ENCODE measurements around the gene JAZF1. TPM values are rescaled to one million over a fixed set of nuclear protein-coding genes. Genes with fewer than 3 reads are reported as not detected.

Gene JAZF1
- polyA plus RNA-seq, 2 donors: 1.6 to 3.5 TPM

DNA sequence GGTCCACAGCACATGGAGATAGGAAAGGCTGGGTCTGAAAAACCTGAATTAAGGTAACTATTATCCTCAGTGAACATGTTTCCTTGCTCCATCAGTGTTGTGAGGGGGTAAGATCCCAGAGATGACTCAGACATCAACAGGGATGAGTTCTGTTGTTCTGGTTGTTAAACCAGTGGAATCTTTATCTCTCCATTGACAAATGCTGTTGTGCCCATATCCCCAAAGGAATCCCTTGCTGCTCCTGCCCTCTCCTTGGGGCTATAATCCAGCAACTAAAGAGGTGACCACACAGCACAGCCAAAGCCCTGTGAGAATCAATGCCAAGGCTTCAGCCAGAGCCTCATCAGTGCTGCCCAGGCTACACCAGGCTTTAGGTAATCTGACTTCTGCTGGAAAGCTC lies 113.4 kb downstream of the JAZF1 start:
- H3K4me1 ChIP-seq (ENCODE audit: control insufficient read depth in 2 of 2, insufficient read depth in 2 of 2, low read length in 1 of 2): peaks cover 0 to 3% of the 10 kb centered on the region in 2 donors
- no peaks in the 10 kb centered on the region for H3K9me3 ChIP-seq (ENCODE audit: control insufficient read depth in 2 of 2, insufficient read depth in 1 of 2, low read depth in 1 of 2, low read length in 1 of 2)
- H3K27ac ChIP-seq (ENCODE audit: low read depth in 2 of 2, low read length in 1 of 2): no peak overlapping the region
- no peaks in the 10 kb centered on the region for H3K36me3 ChIP-seq (ENCODE audit: control insufficient read depth in 2 of 2, insufficient read depth in 2 of 2, low read length in 1 of 2)
- H3K4me3 ChIP-seq (ENCODE audit: low read depth in 1 of 2, low read length in 2 of 2): no peak overlapping the region
- no peaks in the 10 kb centered on the region for H3K27me3 ChIP-seq (ENCODE audit: control insufficient read depth in 1 of 2, insufficient read depth in 2 of 2, low read length in 2 of 2)

- H3K4me1 ChIP-seq (ENCODE audit: control insufficient read depth in 2 of 2, insufficient read depth in 2 of 2, low read length in 1 of 2): peaks cover 0 to 4% of the 10 kb centered on the region in 2 donors
Measured at GRCh38 chr7:28065721-28066285, 114.8 kb downstream of the JAZF1 start.

DNA sequence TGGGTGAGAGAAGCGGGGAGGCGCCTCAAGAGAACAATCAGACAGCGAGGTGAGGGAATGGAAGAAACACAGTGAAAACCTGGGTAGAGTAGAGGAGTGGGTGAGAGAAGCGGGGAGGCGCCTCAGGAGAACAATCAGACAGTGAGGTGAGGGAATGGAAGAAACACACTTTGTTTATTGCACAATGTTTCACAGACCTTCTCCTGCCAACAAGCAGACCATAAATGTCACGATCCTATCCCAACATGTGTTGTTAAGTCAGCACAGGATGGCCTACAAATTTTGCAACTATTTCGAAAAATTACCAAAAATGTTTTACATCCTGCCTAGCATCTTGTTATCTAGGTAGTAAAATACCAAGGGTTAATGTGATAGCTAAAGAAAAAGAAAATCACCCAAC lies 115.3 kb downstream of the JAZF1 start:
- Histone ChIP-seq H3K36me3 (ENCODE audit: control insufficient read depth in 2 of 2, insufficient read depth in 2 of 2, low read length in 1 of 2) (no peaks in the 10 kb centered on the region), H3K4me1 (ENCODE audit: control insufficient read depth in 2 of 2, insufficient read depth in 2 of 2, low read length in 1 of 2) (peaks cover 0 to 4% of the 10 kb centered on the region in 2 donors), H3K27me3 (ENCODE audit: control insufficient read depth in 1 of 2, insufficient read depth in 2 of 2, low read length in 2 of 2) (no peaks in the 10 kb centered on the region), H3K9me3 (ENCODE audit: control insufficient read depth in 2 of 2, insufficient read depth in 1 of 2, low read depth in 1 of 2, low read length in 1 of 2) (no peaks in the 10 kb centered on the region), H3K4me3 (ENCODE audit: low read depth in 1 of 2, low read length in 2 of 2) (no peak overlapping the region), H3K27ac (ENCODE audit: low read depth in 2 of 2, low read length in 1 of 2) (no peak overlapping the region)
- 89 to 90% methylated on average over 7 of the region's 7 CpGs for WGBS, 2 donors

More at GRCh38 chr7:28065721-28066285, 114.8 kb downstream of the JAZF1 start:
- H3K27me3 ChIP-seq (ENCODE audit: control insufficient read depth in 1 of 2, insufficient read depth in 2 of 2, low read length in 2 of 2): no peaks in the 10 kb centered on the region
- no peaks in the 10 kb centered on the region for H3K9me3 ChIP-seq (ENCODE audit: control insufficient read depth in 2 of 2, insufficient read depth in 1 of 2, low read depth in 1 of 2, low read length in 1 of 2)
- no peak overlapping the region for H3K27ac ChIP-seq (ENCODE audit: low read depth in 2 of 2, low read length in 1 of 2)
- no peak overlapping the region for H3K4me3 ChIP-seq (ENCODE audit: low read depth in 1 of 2, low read length in 2 of 2)
- WGBS, 2 donors: 80 to 82% methylated on average over 8 of the region's 8 CpGs
- H3K36me3 ChIP-seq (ENCODE audit: control insufficient read depth in 2 of 2, insufficient read depth in 2 of 2, low read length in 1 of 2): no peaks in the 10 kb centered on the region

GRCh38 chr7:28064437-28064836 lies 116.2 kb downstream of the JAZF1 start:
- Histone ChIP-seq H3K36me3 (ENCODE audit: control insufficient read depth in 2 of 2, insufficient read depth in 2 of 2, low read length in 1 of 2) (no peaks in the 10 kb centered on the region), H3K27ac (ENCODE audit: low read depth in 2 of 2, low read length in 1 of 2) (no peak overlapping the region), H3K9me3 (ENCODE audit: control insufficient read depth in 2 of 2, insufficient read depth in 1 of 2, low read depth in 1 of 2, low read length in 1 of 2) (no peaks in the 10 kb centered on the region), H3K27me3 (ENCODE audit: control insufficient read depth in 1 of 2, insufficient read depth in 2 of 2, low read length in 2 of 2) (no peaks in the 10 kb centered on the region), H3K4me3 (ENCODE audit: low read depth in 1 of 2, low read length in 2 of 2) (no peak overlapping the region), H3K4me1 (ENCODE audit: control insufficient read depth in 2 of 2, insufficient read depth in 2 of 2, low read length in 1 of 2) (peaks cover 0 to 4% of the 10 kb centered on the region in 2 donors)

DNA sequence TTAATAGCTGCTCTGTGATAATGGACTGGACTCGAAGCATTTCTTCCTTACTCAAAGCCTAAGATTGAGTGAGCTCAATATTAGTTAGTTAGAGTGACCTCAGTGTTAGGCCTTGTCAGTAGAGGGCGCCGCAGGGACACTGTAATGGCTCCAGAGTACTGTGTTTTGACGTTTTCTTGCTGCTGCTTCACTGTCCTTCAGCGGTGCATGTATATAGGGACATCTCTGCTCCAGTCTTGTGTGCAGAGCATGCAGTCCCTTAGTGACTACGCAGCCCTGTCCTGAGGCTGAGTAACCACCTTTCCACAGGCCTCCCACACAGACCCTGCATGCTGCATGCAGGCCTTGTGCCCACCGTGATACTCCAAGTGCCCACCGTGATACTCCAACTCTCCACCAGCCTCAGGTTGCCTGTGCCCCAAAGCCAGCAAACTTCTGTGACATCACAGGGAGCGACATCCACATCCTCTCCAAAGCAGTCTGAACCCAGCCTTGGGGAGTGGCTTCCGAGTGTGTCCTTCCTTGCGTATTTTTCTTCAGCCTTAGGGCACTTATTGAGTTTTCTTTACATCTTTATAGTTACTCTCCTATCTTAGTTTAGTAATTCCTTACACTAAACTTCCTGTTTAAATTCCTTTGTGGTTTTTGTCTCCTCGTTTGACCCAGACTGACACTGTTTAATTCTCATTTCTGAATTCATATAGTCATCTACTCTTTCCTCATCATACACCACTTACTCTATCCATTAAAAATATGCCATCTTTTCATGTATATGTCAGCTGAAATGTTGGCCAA lies 118.2 kb downstream of the JAZF1 start:
- Histone ChIP-seq H3K4me1 (ENCODE audit: control insufficient read depth in 2 of 2, insufficient read depth in 2 of 2, low read length in 1 of 2) (peaks cover 0 to 4% of the 10 kb centered on the region in 2 donors), H3K27me3 (ENCODE audit: control insufficient read depth in 1 of 2, insufficient read depth in 2 of 2, low read length in 2 of 2) (no peaks in the 10 kb centered on the region), H3K4me3 (ENCODE audit: low read depth in 1 of 2, low read length in 2 of 2) (no peak overlapping the region), H3K27ac (ENCODE audit: low read depth in 2 of 2, low read length in 1 of 2) (no peak overlapping the region), H3K36me3 (ENCODE audit: control insufficient read depth in 2 of 2, insufficient read depth in 2 of 2, low read length in 1 of 2) (no peaks in the 10 kb centered on the region), H3K9me3 (ENCODE audit: control insufficient read depth in 2 of 2, insufficient read depth in 1 of 2, low read depth in 1 of 2, low read length in 1 of 2) (no peaks in the 10 kb centered on the region)
- WGBS, 2 donors: 67 to 74% methylated on average over 12 of the region's 12 CpGs

DNA sequence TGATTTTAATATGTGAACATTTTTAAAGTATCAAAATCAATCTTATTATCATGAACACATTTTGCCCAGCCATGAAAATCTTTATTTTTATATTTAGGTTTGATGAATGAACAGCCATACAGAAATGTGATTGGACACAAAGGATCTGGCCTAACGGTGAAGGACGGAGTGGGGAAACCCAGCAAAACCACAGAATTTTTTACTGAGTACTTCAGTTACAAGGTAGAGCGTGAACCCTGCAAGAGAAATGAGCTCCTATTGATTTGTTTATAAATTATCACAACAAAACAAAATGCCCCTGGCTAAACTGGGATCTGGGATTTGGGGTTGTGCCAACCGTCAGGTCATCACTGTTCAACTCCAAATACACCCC lies 118.8 kb downstream of the JAZF1 start:
- Histone ChIP-seq H3K9me3 (ENCODE audit: control insufficient read depth in 2 of 2, insufficient read depth in 1 of 2, low read depth in 1 of 2, low read length in 1 of 2) (no peaks in the 10 kb centered on the region), H3K27me3 (ENCODE audit: control insufficient read depth in 1 of 2, insufficient read depth in 2 of 2, low read length in 2 of 2) (no peaks in the 10 kb centered on the region), H3K36me3 (ENCODE audit: control insufficient read depth in 2 of 2, insufficient read depth in 2 of 2, low read length in 1 of 2) (no peaks in the 10 kb centered on the region), H3K4me1 (ENCODE audit: control insufficient read depth in 2 of 2, insufficient read depth in 2 of 2, low read length in 1 of 2) (peaks cover 0 to 4% of the 10 kb centered on the region in 2 donors), H3K4me3 (ENCODE audit: low read depth in 1 of 2, low read length in 2 of 2) (no peak overlapping the region), H3K27ac (ENCODE audit: low read depth in 2 of 2, low read length in 1 of 2) (no peak overlapping the region)
- 76 to 90% methylated on average over 4 of the region's 4 CpGs for WGBS, 2 donors

- Histone ChIP-seq H3K9me3 (ENCODE audit: control insufficient read depth in 2 of 2, insufficient read depth in 1 of 2, low read depth in 1 of 2, low read length in 1 of 2) (no peaks in the 10 kb centered on the region), H3K4me3 (ENCODE audit: low read depth in 1 of 2, low read length in 2 of 2) (no peak overlapping the region), H3K4me1 (ENCODE audit: control insufficient read depth in 2 of 2, insufficient read depth in 2 of 2, low read length in 1 of 2) (peaks cover 0 to 4% of the 10 kb centered on the region in 2 donors), H3K27me3 (ENCODE audit: control insufficient read depth in 1 of 2, insufficient read depth in 2 of 2, low read length in 2 of 2) (no peaks in the 10 kb centered on the region), H3K36me3 (ENCODE audit: control insufficient read depth in 2 of 2, insufficient read depth in 2 of 2, low read length in 1 of 2) (no peaks in the 10 kb centered on the region), H3K27ac (ENCODE audit: low read depth in 2 of 2, low read length in 1 of 2) (no peak overlapping the region)
- 63 to 74% methylated on average over 1 of the region's 1 CpG for WGBS, 2 donors
Measured at GRCh38 chr7:28060371-28060950, 120.1 kb downstream of the JAZF1 start.

DNA sequence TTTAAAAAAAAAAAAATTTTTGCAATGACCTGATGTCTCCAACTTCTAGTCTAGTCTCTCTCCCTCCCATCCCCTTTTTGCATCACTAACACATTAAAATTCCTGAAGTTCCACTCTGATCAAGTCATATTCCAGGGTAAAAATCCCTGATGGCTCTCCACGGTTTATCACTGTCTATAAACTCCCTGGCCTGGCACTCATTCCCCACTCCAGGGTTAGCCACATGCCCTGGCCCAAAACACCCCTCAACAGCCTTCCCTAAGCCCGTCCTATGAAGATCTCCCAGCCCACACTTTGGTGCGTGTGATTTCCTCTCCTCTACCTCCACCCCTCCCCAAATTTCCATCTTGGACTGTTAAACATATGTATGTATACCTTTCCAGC lies 125.4 kb downstream of the JAZF1 start:
- no peaks in the 10 kb centered on the region for H3K9me3 ChIP-seq (ENCODE audit: control insufficient read depth in 2 of 2, insufficient read depth in 1 of 2, low read depth in 1 of 2, low read length in 1 of 2)
- H3K27ac ChIP-seq (ENCODE audit: low read depth in 2 of 2, low read length in 1 of 2): no peak overlapping the region
- no peak overlapping the region for H3K4me3 ChIP-seq (ENCODE audit: low read depth in 1 of 2, low read length in 2 of 2)
- H3K4me1 ChIP-seq (ENCODE audit: control insufficient read depth in 2 of 2, insufficient read depth in 2 of 2, low read length in 1 of 2): no peaks in the 10 kb centered on the region
- WGBS, 2 donors: 69 to 82% methylated on average over 3 of the region's 3 CpGs
- no peaks in the 10 kb centered on the region for H3K36me3 ChIP-seq (ENCODE audit: control insufficient read depth in 2 of 2, insufficient read depth in 2 of 2, low read length in 1 of 2)
- no peaks in the 10 kb centered on the region for H3K27me3 ChIP-seq (ENCODE audit: control insufficient read depth in 1 of 2, insufficient read depth in 2 of 2, low read length in 2 of 2)

DNA sequence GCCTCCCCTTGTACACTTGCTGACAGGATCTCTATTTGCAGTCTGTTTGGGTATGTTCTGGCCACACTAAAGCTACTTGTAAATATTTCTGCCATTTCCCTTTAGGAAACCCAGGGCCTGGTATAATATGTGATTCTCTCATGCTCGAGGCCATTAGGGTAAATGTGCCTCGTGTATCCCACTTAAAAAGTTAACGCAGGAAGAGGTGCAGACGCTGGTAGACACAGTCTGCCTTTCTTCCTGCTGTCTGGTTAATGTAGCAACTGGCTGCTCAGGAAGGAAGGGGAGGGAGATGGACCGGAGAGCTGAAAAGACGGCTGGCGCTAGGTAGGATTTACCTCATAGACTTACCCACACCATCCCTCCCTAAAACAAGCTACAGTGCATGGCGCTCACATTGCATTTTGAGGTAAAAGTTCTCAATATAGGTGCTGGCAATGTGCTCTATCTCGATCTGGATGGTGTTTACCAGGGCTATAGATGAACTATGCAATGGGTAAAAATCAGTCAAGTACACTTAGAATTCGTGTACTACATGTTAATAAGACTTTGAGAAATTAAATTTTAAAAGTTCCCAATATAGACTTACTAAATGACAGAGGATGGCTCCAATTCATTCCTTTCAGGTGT lies 125.9 kb downstream of the JAZF1 start:
- Histone ChIP-seq H3K4me1 (ENCODE audit: control insufficient read depth in 2 of 2, insufficient read depth in 2 of 2, low read length in 1 of 2) (no peaks in the 10 kb centered on the region), H3K9me3 (ENCODE audit: control insufficient read depth in 2 of 2, insufficient read depth in 1 of 2, low read depth in 1 of 2, low read length in 1 of 2) (no peaks in the 10 kb centered on the region), H3K4me3 (ENCODE audit: low read depth in 1 of 2, low read length in 2 of 2) (no peak overlapping the region), H3K27me3 (ENCODE audit: control insufficient read depth in 1 of 2, insufficient read depth in 2 of 2, low read length in 2 of 2) (no peaks in the 10 kb centered on the region), H3K27ac (ENCODE audit: low read depth in 2 of 2, low read length in 1 of 2) (no peak overlapping the region), H3K36me3 (ENCODE audit: control insufficient read depth in 2 of 2, insufficient read depth in 2 of 2, low read length in 1 of 2) (no peaks in the 10 kb centered on the region)
- WGBS, 2 donors: 76 to 77% methylated on average over 10 of the region's 10 CpGs
